HepG2 (cell line): ENCODE measurements around the gene TMEM256. TPM values are rescaled to one million over a fixed set of nuclear protein-coding genes. Genes with fewer than 3 reads are reported as not detected.

Source experiments
- EZH2 ChIP-seq: conservative IDR thresholded peaks from 2 replicates; pipeline ENCODE4 v1.6.1; 2012; ENCODE audit warnings: mild to moderate bottlenecking, low read depth, low read length, moderate library complexity
- JUNB ChIP-seq: sonication (generic); formaldehyde crosslinking; IDR thresholded peaks from 2 replicates; pipeline ENCODE4 v1.8.0; 2022; ENCODE audit warnings: missing genetic modification reagents, mild to moderate bottlenecking, borderline replicate concordance
- KAT8 ChIP-seq: IDR thresholded peaks from 2 replicates; pipeline ENCODE4 v1.6.1; 2016; ENCODE audit warnings: missing genetic modification reagents, missing compliant biosample characterization
- NR2F6 ChIP-seq, 2 experiments: IDR thresholded peaks; 2 replicates each; pipeline ENCODE4 v1.6.1; 2016; ENCODE audit warnings: antibody characterized with exemption in 1 of 2, mild to moderate bottlenecking in 1 of 2
- ZMYM2 ChIP-seq: sonication (generic); formaldehyde crosslinking; IDR thresholded peaks from 2 replicates; pipeline ENCODE4 v1.8.0; 2022; ENCODE audit warnings: mild to moderate bottlenecking, missing genetic modification reagents
- ZNF543 ChIP-seq: sonication (generic); formaldehyde crosslinking; IDR thresholded peaks from 2 replicates; pipeline ENCODE4 v1.4.0; 2020; ENCODE audit warnings: mild to moderate bottlenecking, missing genetic modification reagents
- polyA plus RNA-seq, 8 experiments: library from polyadenylated mRNA; depleted of rRNA in 3 of 8; stranded (reverse) in 7 of 8; unstranded in 1 of 8; fragments of >200 nt; fragmentation: Illumina TruSeq in 4 of 8; extraction: Trizol in 4 of 8; gene quantifications; 2 replicates each; pipeline versions ENCODE4 v1.2.1 to v1.2.3, GENCODE V29; 2011 to 2016; ENCODE audit warnings: low read depth in 4 of 8, missing spikeins in 1 of 8, mixed read lengths in 1 of 8; ENCODE audit not compliant: insufficient read depth in 1 of 8
- total RNA-seq, 5 experiments: library from RNA; depleted of rRNA; stranded (reverse); fragments of >200 nt; fragmentation: Illumina TruSeq; extraction: Trizol; gene quantifications; 2 replicates each; pipeline ENCODE4 v1.2.3, GENCODE V29; 2016; ENCODE audit warnings: low read depth in 1 of 5
- TF ChIP-seq, protein P1 (sequence below): sonication (generic); formaldehyde crosslinking; IDR thresholded peaks from 2 replicates; pipeline ENCODE4 v1.4.0; 2020; ENCODE audit warnings: low read depth, missing genetic modification reagents
- TF ChIP-seq, protein P2 (sequence below), 2 experiments: IDR thresholded peaks; 2 replicates each; pipeline ENCODE4 v1.6.1; 2011 to 2012; ENCODE audit warnings: low read length in 2 of 2, borderline replicate concordance in 1 of 2, low read depth in 1 of 2, mild to moderate bottlenecking in 1 of 2, moderate library complexity in 1 of 2
- TF ChIP-seq, protein P3 (sequence below): sonication (generic); formaldehyde crosslinking; conservative IDR thresholded peaks from 2 replicates; pipeline ENCODE4 v1.8.1; 2023; ENCODE audit warnings: missing genetic modification reagents
- TF ChIP-seq, protein P4 (sequence below): sonication (generic); formaldehyde crosslinking; conservative IDR thresholded peaks from 2 replicates; pipeline ENCODE4 v1.4.0; 2020; ENCODE audit warnings: missing genetic modification reagents
- TF ChIP-seq, protein P5 (sequence below): sonication (generic); formaldehyde crosslinking; IDR thresholded peaks from 2 replicates; pipeline ENCODE4 v1.9.0; 2021; ENCODE audit warnings: missing genetic modification reagents, borderline replicate concordance
- TF ChIP-seq, protein P6 (sequence below): sonication (generic); formaldehyde crosslinking; IDR thresholded peaks from 2 replicates; pipeline ENCODE4 v1.4.0; 2020; ENCODE audit warnings: missing genetic modification reagents

The TMEM256 gene
- total and polyA plus RNA-seq, 2 of the 13 experiments (the other 11 are each of a cell fraction or from before 2014, with no cell fraction given) = 231 to 252 TPM

DNA sequence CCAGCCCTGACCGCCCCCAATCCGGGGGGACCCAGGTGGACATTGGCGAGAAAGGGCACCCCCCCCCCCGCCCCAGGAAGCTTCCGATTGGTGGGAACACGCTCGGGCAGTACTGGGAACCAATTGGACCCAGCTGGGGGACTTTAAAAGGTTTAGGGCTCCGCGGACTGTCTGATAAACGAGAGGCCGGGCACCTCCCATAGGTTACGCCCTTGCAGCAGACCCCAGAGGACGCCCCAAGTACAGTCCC lies 245 bp downstream of the TMEM256 start (continued):
- TF ChIP-seq, protein P1, sequence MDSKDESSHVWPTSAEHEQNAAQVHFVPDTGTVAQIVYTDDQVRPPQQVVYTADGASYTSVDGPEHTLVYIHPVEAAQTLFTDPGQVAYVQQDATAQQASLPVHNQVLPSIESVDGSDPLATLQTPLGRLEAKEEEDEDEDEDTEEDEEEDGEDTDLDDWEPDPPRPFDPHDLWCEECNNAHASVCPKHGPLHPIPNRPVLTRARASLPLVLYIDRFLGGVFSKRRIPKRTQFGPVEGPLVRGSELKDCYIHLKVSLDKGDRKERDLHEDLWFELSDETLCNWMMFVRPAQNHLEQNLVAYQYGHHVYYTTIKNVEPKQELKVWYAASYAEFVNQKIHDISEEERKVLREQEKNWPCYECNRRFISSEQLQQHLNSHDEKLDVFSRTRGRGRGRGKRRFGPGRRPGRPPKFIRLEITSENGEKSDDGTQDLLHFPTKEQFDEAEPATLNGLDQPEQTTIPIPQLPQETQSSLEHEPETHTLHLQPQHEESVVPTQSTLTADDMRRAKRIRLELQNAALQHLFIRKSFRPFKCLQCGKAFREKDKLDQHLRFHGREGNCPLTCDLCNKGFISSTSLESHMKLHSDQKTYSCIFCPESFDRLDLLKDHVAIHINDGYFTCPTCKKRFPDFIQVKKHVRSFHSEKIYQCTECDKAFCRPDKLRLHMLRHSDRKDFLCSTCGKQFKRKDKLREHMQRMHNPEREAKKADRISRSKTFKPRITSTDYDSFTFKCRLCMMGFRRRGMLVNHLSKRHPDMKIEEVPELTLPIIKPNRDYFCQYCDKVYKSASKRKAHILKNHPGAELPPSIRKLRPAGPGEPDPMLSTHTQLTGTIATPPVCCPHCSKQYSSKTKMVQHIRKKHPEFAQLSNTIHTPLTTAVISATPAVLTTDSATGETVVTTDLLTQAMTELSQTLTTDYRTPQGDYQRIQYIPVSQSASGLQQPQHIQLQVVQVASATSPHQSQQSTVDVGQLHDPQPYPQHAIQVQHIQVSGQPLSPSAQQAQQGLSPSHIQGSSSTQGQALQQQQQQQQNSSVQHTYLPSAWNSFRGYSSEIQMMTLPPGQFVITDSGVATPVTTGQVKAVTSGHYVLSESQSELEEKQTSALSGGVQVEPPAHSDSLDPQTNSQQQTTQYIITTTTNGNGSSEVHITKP (CRISPR knock-in tag) = no peak
- TF ChIP-seq EZH2 (no peak), NR2F6 (IDR thresholded peaks at IDR 0.05) (peak; percentile 57; the same call in 1 of the 2 replicates), NR2F6 (CRISPR knock-in tag; IDR thresholded peaks at IDR 0.05) (no peak), ZNF543 (CRISPR knock-in tag) (0 out of 2 replicates have a peak, but pooled peaks have one; percentile 52), ZMYM2 (CRISPR knock-in tag) (no peak), JUNB (CRISPR knock-in tag) (no peak), KAT8 (CRISPR knock-in tag) (no peak)
- TF ChIP-seq, protein P2, sequence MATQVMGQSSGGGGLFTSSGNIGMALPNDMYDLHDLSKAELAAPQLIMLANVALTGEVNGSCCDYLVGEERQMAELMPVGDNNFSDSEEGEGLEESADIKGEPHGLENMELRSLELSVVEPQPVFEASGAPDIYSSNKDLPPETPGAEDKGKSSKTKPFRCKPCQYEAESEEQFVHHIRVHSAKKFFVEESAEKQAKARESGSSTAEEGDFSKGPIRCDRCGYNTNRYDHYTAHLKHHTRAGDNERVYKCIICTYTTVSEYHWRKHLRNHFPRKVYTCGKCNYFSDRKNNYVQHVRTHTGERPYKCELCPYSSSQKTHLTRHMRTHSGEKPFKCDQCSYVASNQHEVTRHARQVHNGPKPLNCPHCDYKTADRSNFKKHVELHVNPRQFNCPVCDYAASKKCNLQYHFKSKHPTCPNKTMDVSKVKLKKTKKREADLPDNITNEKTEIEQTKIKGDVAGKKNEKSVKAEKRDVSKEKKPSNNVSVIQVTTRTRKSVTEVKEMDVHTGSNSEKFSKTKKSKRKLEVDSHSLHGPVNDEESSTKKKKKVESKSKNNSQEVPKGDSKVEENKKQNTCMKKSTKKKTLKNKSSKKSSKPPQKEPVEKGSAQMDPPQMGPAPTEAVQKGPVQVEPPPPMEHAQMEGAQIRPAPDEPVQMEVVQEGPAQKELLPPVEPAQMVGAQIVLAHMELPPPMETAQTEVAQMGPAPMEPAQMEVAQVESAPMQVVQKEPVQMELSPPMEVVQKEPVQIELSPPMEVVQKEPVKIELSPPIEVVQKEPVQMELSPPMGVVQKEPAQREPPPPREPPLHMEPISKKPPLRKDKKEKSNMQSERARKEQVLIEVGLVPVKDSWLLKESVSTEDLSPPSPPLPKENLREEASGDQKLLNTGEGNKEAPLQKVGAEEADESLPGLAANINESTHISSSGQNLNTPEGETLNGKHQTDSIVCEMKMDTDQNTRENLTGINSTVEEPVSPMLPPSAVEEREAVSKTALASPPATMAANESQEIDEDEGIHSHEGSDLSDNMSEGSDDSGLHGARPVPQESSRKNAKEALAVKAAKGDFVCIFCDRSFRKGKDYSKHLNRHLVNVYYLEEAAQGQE (IDR thresholded peaks at IDR 0.05; ENCODE audit: borderline replicate concordance in 1 of 2, low read depth in 1 of 2, low read length in 2 of 2) = no peak
- TF ChIP-seq, protein P3, sequence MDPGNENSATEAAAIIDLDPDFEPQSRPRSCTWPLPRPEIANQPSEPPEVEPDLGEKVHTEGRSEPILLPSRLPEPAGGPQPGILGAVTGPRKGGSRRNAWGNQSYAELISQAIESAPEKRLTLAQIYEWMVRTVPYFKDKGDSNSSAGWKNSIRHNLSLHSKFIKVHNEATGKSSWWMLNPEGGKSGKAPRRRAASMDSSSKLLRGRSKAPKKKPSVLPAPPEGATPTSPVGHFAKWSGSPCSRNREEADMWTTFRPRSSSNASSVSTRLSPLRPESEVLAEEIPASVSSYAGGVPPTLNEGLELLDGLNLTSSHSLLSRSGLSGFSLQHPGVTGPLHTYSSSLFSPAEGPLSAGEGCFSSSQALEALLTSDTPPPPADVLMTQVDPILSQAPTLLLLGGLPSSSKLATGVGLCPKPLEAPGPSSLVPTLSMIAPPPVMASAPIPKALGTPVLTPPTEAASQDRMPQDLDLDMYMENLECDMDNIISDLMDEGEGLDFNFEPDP (CRISPR knock-in tag) = no peak
- TF ChIP-seq, protein P4, sequence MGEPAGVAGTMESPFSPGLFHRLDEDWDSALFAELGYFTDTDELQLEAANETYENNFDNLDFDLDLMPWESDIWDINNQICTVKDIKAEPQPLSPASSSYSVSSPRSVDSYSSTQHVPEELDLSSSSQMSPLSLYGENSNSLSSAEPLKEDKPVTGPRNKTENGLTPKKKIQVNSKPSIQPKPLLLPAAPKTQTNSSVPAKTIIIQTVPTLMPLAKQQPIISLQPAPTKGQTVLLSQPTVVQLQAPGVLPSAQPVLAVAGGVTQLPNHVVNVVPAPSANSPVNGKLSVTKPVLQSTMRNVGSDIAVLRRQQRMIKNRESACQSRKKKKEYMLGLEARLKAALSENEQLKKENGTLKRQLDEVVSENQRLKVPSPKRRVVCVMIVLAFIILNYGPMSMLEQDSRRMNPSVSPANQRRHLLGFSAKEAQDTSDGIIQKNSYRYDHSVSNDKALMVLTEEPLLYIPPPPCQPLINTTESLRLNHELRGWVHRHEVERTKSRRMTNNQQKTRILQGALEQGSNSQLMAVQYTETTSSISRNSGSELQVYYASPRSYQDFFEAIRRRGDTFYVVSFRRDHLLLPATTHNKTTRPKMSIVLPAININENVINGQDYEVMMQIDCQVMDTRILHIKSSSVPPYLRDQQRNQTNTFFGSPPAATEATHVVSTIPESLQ (CRISPR knock-in tag) = no peak
- TF ChIP-seq, protein P5, sequence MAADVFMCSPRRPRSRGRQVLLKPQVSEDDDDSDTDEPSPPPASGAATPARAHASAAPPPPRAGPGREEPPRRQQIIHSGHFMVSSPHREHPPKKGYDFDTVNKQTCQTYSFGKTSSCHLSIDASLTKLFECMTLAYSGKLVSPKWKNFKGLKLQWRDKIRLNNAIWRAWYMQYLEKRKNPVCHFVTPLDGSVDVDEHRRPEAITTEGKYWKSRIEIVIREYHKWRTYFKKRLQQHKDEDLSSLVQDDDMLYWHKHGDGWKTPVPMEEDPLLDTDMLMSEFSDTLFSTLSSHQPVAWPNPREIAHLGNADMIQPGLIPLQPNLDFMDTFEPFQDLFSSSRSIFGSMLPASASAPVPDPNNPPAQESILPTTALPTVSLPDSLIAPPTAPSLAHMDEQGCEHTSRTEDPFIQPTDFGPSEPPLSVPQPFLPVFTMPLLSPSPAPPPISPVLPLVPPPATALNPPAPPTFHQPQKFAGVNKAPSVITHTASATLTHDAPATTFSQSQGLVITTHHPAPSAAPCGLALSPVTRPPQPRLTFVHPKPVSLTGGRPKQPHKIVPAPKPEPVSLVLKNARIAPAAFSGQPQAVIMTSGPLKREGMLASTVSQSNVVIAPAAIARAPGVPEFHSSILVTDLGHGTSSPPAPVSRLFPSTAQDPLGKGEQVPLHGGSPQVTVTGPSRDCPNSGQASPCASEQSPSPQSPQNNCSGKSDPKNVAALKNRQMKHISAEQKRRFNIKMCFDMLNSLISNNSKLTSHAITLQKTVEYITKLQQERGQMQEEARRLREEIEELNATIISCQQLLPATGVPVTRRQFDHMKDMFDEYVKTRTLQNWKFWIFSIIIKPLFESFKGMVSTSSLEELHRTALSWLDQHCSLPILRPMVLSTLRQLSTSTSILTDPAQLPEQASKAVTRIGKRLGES (CRISPR knock-in tag) = no peak
- TF ChIP-seq, protein P6, sequence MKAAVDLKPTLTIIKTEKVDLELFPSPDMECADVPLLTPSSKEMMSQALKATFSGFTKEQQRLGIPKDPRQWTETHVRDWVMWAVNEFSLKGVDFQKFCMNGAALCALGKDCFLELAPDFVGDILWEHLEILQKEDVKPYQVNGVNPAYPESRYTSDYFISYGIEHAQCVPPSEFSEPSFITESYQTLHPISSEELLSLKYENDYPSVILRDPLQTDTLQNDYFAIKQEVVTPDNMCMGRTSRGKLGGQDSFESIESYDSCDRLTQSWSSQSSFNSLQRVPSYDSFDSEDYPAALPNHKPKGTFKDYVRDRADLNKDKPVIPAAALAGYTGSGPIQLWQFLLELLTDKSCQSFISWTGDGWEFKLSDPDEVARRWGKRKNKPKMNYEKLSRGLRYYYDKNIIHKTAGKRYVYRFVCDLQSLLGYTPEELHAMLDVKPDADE (CRISPR knock-in tag) = no peak
